HepG2 (cell line): ENCODE data around the gene SGCE. TPM values are rescaled to one million over a fixed set of nuclear protein-coding genes. Genes with fewer than 3 reads are reported as not detected.

Source experiments
- ATAC-seq: fragments of 200-7000 bp; cut with Tn5 transposase; 3 replicates; pipeline ENCODE4 v1.9.1; 2020; ENCODE audit warnings: mild to moderate bottlenecking, moderate library complexity
- BruUV-seq: library from RNA; stranded (reverse); fragments of 400-500 nt; replicated peaks from 2 replicates; lab custom pipeline; 2021; lab: Mats Ljungman, UMichigan
- CTCF ChIA-PET: fragments of 300-600 bp; formaldehyde crosslinking; extraction: SDS; loops from one replicate; lab custom pipeline; 2021; ENCODE audit warnings: low total read pairs, inconsistent platforms, low intra/inter-chr PET ratio; lab: Yijun Ruan, JAX
- POLR2A ChIA-PET: fragments of 350-600 bp; sonication (Branson Sonifier 250); formaldehyde crosslinking; loops from one replicate; lab custom pipeline; 2020; ENCODE audit warnings: antibody characterized with exemption, inconsistent platforms; lab: Yijun Ruan, JAX
- DNase-seq: peaks from one replicate; pipeline ENCODE4 v3.0.0-alpha.2; 2015; ENCODE audit warnings: low spot score
- FAIRE-seq: peaks from 3 replicates; lab custom pipeline; 2011; peaks lifted over from hg19 to GRCh38; lab: Jason Lieb, UNC
- H2AFZ ChIP-seq: one replicate; pipeline ENCODE4 v1.6.1; 2011; ENCODE audit warnings: low read length, inconsistent platforms
- H3K27ac ChIP-seq: fragments of 300-600 bp; 3 replicates; pipeline ENCODE4 v1.8.0; 2011; ENCODE audit warnings: mixed run types, mild to moderate bottlenecking, mixed read lengths, low read length, inconsistent platforms; ENCODE audit not compliant: insufficient read depth; ENCODE audit errors: extremely low read length
- H3K27me3 ChIP-seq, 2 experiments: fragments of 200-600 bp in 1 of 2; 2 replicates in 1 of 2; 3 replicates in 1 of 2; pipeline versions ENCODE4 v1.6.0 to v1.8.0; 2011; ENCODE audit warnings: low read length in 2 of 2, mild to moderate bottlenecking in 2 of 2, moderate library complexity in 2 of 2, inconsistent platforms in 1 of 2; ENCODE audit not compliant: insufficient read depth in 2 of 2, control insufficient read depth in 1 of 2
- H3K36me3 ChIP-seq, 2 experiments: fragments of 200-600 bp in 1 of 2; replicated peaks in 1 of 2; 2 replicates in 1 of 2; 3 replicates in 1 of 2; pipeline versions ENCODE4 v1.5.1 to v1.8.0; 2011; ENCODE audit warnings: low read length in 2 of 2, inconsistent platforms in 1 of 2; ENCODE audit not compliant: insufficient read depth in 2 of 2, control insufficient read depth in 1 of 2
- H3K4me1 ChIP-seq: 2 replicates; pipeline ENCODE4 v1.5.1; 2012; ENCODE audit warnings: low read length, inconsistent platforms; ENCODE audit not compliant: insufficient read depth
- H3K4me2 ChIP-seq: 2 replicates; pipeline ENCODE4 v1.6.0; 2011; ENCODE audit warnings: low read depth, low read length, inconsistent platforms
- H3K4me3 ChIP-seq, 3 experiments: fragments of 200-600 bp in 1 of 3; sonication (generic), shearing (Covaris generic) in 1 of 3; replicated peaks in 1 of 3; 2 replicates each; pipeline ENCODE4 v1.5.1; 2011 to 2016; ENCODE audit warnings: low read length in 3 of 3, inconsistent platforms in 2 of 3, low read depth in 2 of 3, mild to moderate bottlenecking in 2 of 3, control low read depth in 1 of 3, mixed read lengths in 1 of 3; ENCODE audit not compliant: insufficient read depth in 1 of 3
- H3K79me2 ChIP-seq: one replicate; pipeline ENCODE4 v1.6.1; 2011; ENCODE audit warnings: low read length, inconsistent platforms; ENCODE audit not compliant: insufficient read depth
- H3K9ac ChIP-seq: 2 replicates; pipeline ENCODE4 v1.6.0; 2011; ENCODE audit warnings: mild to moderate bottlenecking, low read depth, low read length, inconsistent platforms; ENCODE audit not compliant: insufficient read depth
- H3K9me3 ChIP-seq: 2 replicates; pipeline ENCODE4 v1.5.1; 2012; ENCODE audit warnings: mild to moderate bottlenecking, low read length
- H4K20me1 ChIP-seq: 2 replicates; pipeline ENCODE4 v1.6.0; 2011; ENCODE audit warnings: inconsistent platforms, mild to moderate bottlenecking, low read length, moderate library complexity; ENCODE audit not compliant: insufficient read depth
- AHR ChIP-seq: IDR thresholded peaks from 2 replicates; pipeline ENCODE4 v1.6.1; 2018; ENCODE audit warnings: missing genetic modification reagents, missing compliant biosample characterization
- CREB1 ChIP-seq, 2 experiments: fragments of 450-650 bp in 1 of 2; IDR thresholded peaks; 2 replicates each; pipeline ENCODE4 v1.6.1; 2016 to 2017; ENCODE audit warnings: control low read depth in 1 of 2, mild to moderate bottlenecking in 1 of 2, missing compliant biosample characterization in 1 of 2, missing genetic modification characterization in 1 of 2
- CSRNP1 ChIP-seq: sonication (generic); formaldehyde crosslinking; IDR thresholded peaks from 2 replicates; pipeline ENCODE4 v1.8.1; 2023; ENCODE audit warnings: mild to moderate bottlenecking, missing genetic modification reagents
- FOXM1 ChIP-seq: sonication (generic); formaldehyde crosslinking; IDR thresholded peaks from 2 replicates; pipeline ENCODE4 v1.5.0; 2020; ENCODE audit warnings: missing genetic modification reagents
- HCFC1 ChIP-seq: fragments of 150-350 bp; IDR thresholded peaks from 2 replicates; pipeline ENCODE4 v1.6.1; 2014; ENCODE audit warnings: low read depth, low read length
- KLF6 ChIP-seq: IDR thresholded peaks from 2 replicates; pipeline ENCODE4 v1.8.0; 2016; ENCODE audit warnings: missing biosample characterization, missing genetic modification reagents
- MEIS1 ChIP-seq: sonication (generic); formaldehyde crosslinking; IDR thresholded peaks from 2 replicates; pipeline ENCODE4 v1.9.0; 2021; ENCODE audit warnings: mild to moderate bottlenecking, missing genetic modification reagents, moderate library complexity, borderline replicate concordance
- MIER2 ChIP-seq: IDR thresholded peaks from 2 replicates; pipeline ENCODE4 v1.6.1; 2016; ENCODE audit warnings: missing biosample characterization, missing genetic modification reagents
- MLX ChIP-seq: IDR thresholded peaks from 2 replicates; pipeline ENCODE4 v1.6.1; 2016
- TCF12 ChIP-seq, 2 experiments: fragments of 450-650 bp in 1 of 2; sonication (generic) in 1 of 2; formaldehyde crosslinking in 1 of 2; IDR thresholded peaks; 2 replicates each; pipeline versions ENCODE4 v1.6.1 to v1.8.0; 2017 to 2022; ENCODE audit warnings: antibody characterized with exemption in 1 of 2, mild to moderate bottlenecking in 1 of 2, missing genetic modification reagents in 1 of 2, moderate library complexity in 1 of 2
- ZNF543 ChIP-seq: sonication (generic); formaldehyde crosslinking; IDR thresholded peaks from 2 replicates; pipeline ENCODE4 v1.4.0; 2020; ENCODE audit warnings: mild to moderate bottlenecking, missing genetic modification reagents
- ZNF589 ChIP-seq: sonication (generic); formaldehyde crosslinking; conservative IDR thresholded peaks from 2 replicates; pipeline ENCODE4 v1.8.0; 2022; ENCODE audit warnings: mild to moderate bottlenecking, moderate library complexity, missing genetic modification reagents
- ZNF883 ChIP-seq: sonication (generic); formaldehyde crosslinking; IDR thresholded peaks from 2 replicates; pipeline ENCODE4 v1.5.1; 2020; ENCODE audit warnings: mild to moderate bottlenecking, missing genetic modification reagents; ENCODE audit errors: not compliant biosample characterization
- ZSCAN12 ChIP-seq: sonication (generic); formaldehyde crosslinking; IDR thresholded peaks from 2 replicates; pipeline ENCODE4 v1.9.0; 2021; ENCODE audit warnings: mild to moderate bottlenecking, missing genetic modification reagents
- ZSCAN25 ChIP-seq: sonication (generic); formaldehyde crosslinking; IDR thresholded peaks from 2 replicates; pipeline ENCODE4 v1.8.0; 2022; ENCODE audit warnings: mild to moderate bottlenecking, missing genetic modification reagents
- WGBS: methylation state at CpG from one replicate; pipeline ENCODE4 v1.1.6; 2017; ENCODE audit warnings: low lambda C conversion rate; 5-methylcytosine and 5-hydroxymethylcytosine counted together
- in situ Hi-C: cut with HindIII; loops from 2 replicates; pipeline ENCODE4 v1.10.0; 2017; ENCODE audit warnings: low pct_unique_long_range_greater_than_20kb; ENCODE audit not compliant: extremely low pct_ligation_motif_present
- intact Hi-C: fragments of 100-400 bp; cut with micrococcal nuclease; formaldehyde crosslinking; loops from one replicate; pipeline ENCODE4 v1.10.0; 2022; ENCODE audit not compliant: unreplicated experiment
- polyA plus RNA-seq, 8 experiments: library from polyadenylated mRNA; depleted of rRNA in 3 of 8; stranded (reverse) in 7 of 8; unstranded in 1 of 8; fragments of >200 nt; fragmentation: Illumina TruSeq in 4 of 8; extraction: Trizol in 4 of 8; gene quantifications; 2 replicates each; pipeline versions ENCODE4 v1.2.1 to v1.2.3, GENCODE V29; 2011 to 2016; ENCODE audit warnings: low read depth in 4 of 8, missing spikeins in 1 of 8, mixed read lengths in 1 of 8; ENCODE audit not compliant: insufficient read depth in 1 of 8
- total RNA-seq, 5 experiments: library from RNA; depleted of rRNA; stranded (reverse); fragments of >200 nt; fragmentation: Illumina TruSeq; extraction: Trizol; gene quantifications; 2 replicates each; pipeline ENCODE4 v1.2.3, GENCODE V29; 2016; ENCODE audit warnings: low read depth in 1 of 5
- TF ChIP-seq, protein P1 (sequence below): IDR thresholded peaks from 2 replicates; pipeline ENCODE4 v1.6.1; 2012; ENCODE audit warnings: inconsistent platforms
- TF ChIP-seq, protein P2 (sequence below): sonication (generic); formaldehyde crosslinking; IDR thresholded peaks from 2 replicates; pipeline ENCODE4 v1.9.0; 2021; ENCODE audit warnings: missing genetic modification reagents, borderline replicate concordance

The SGCE gene
- total and polyA plus RNA-seq, 2 of the 13 experiments (the other 11 are each of a cell fraction or from before 2014, with no cell fraction given) = 52.3 to 71.1 TPM

DNA sequence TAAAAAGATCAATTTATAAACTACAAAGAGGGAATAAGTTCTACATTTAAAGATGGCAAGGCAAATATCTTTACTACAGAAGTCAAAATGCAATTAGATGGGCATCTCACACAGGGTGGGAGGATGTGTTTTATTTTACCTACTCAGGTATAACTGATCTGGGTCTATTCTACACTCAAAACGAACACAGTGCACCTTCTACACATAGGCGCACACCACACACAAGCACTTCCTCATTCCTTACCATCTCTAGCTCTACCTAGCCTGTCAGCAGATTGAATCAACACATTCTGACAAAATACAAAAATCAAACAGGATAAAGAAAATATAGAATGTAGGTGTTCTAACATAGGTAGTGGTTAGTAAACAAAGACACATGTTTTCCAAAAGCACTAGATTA, 64.8 kb downstream of the SGCE start:
- POLR2A ChIA-PET = no interaction called here
- Histone ChIP-seq H3K27ac (no peak overlapping the region), H3K4me3 (no peak overlapping the region), H3K36me3 (no peaks in the 10 kb centered on the region), H3K9me3 (no peaks in the 10 kb centered on the region), H3K9ac (no peak overlapping the region), H4K20me1 (no peaks in the 10 kb centered on the region), H2AFZ (no peak overlapping the region), H3K79me2 (no peaks in the 10 kb centered on the region), H3K4me1 (0 out of 2 replicates have a peak, but pooled peaks cover 5% of the 10 kb centered on the region), H3K4me2 (no peak overlapping the region), H3K27me3 (no peaks in the 10 kb centered on the region)
- in situ Hi-C loops (no loop called here), intact Hi-C loops (no loop called here)
- CTCF ChIA-PET = no interaction called here
- no peak for FAIRE-seq
- no TSS peak for BruUV-seq
- TF ChIP-seq, protein P1, sequence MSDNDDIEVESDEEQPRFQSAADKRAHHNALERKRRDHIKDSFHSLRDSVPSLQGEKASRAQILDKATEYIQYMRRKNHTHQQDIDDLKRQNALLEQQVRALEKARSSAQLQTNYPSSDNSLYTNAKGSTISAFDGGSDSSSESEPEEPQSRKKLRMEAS = no peak
- TF ChIP-seq ZNF589 (CRISPR knock-in tag) (no peak), MLX (CRISPR knock-in tag) (no peak), CREB1 (IDR thresholded peaks at IDR 0.05) (no peak), CREB1 (CRISPR knock-in tag; IDR thresholded peaks at IDR 0.05) (no peak), KLF6 (CRISPR knock-in tag) (no peak), FOXM1 (CRISPR knock-in tag) (no peak), MIER2 (no peak), HCFC1 (no peak), ZNF883 (no peak), ZSCAN25 (no peak), ZNF543 (CRISPR knock-in tag) (no peak), TCF12 (IDR thresholded peaks at IDR 0.05) (no peak), TCF12 (CRISPR knock-in tag; IDR thresholded peaks at IDR 0.05) (no peak), AHR (no peak), MEIS1 (CRISPR knock-in tag) (no peak), CSRNP1 (no peak), ZSCAN12 (CRISPR knock-in tag) (no peak)
- TF ChIP-seq, protein P2, sequence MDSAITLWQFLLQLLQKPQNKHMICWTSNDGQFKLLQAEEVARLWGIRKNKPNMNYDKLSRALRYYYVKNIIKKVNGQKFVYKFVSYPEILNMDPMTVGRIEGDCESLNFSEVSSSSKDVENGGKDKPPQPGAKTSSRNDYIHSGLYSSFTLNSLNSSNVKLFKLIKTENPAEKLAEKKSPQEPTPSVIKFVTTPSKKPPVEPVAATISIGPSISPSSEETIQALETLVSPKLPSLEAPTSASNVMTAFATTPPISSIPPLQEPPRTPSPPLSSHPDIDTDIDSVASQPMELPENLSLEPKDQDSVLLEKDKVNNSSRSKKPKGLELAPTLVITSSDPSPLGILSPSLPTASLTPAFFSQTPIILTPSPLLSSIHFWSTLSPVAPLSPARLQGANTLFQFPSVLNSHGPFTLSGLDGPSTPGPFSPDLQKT (CRISPR knock-in tag) = no peak
- TF ChIP-seq, all 625 proteins: peak for 0
- ATAC-seq (no peak), DNase-seq (no peak)
- 86% methylated on average over 2 of the region's 2 CpGs for WGBS
